Measurements from ENCODE around the gene GLIPR2.

Gene GLIPR2

DNA sequence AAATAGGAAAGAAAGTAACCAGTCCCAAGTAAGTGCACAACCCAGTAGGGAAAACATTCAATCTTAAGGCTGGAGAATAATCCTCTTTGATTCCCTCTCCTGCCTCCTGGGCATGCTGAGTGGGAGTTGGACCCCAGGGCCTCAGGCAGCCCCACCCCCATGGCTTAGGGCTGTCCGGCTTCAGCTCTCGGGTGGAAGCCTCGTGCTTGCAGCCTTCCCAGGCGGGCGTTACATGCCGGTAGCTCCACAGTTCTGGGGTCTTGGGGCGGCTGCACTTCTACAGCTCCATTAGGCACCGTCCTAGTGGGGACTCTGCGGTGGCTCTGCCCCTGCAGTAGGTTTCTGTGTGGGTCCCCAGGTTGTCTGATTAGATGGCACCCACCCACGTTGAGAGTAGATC, 10.1 kb downstream of the GLIPR2 start:
- H3K27ac ChIP-seq, result no peak overlapping the region
- TF ChIP-seq CTCF (IDR thresholded peaks at IDR 0.05) (no peak), ZFX (IDR thresholded peaks at IDR 0.05; ENCODE audit: borderline replicate concordance) (no peak)

DNA sequence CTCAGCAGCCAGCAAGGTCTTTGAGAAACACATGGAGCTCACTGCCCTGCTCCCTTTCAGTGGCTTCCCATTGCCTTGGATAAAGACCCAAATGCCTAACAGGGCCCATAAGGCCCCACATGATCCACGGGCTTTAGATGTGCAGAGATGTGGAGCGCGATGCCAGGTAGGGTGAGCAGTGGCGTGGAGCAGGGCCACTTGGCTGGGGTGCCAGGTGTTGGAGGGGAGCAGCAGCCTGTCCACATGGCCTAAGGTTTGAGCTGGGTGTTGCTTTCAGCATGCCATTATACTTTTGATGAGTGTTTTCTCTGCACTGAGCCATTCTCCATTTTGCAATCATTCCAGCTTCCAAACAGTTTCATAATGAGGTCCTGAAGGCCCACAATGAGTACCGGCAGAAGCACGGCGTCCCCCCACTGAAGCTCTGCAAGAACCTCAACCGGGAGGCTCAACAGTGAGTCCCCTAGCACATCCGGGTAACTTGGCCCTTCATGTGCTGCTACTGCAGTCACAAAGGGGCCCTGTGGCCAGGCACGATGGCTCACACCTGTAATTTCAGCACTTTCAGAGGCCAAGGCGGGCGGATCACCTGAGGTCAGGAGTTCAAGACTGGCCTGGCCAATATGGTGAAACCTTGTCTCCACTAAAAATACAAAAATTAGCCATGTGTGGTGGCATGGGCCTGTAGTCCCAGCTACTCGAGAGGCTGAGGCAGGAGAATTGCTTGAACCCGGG, 11.1 kb downstream of the GLIPR2 start:
- no peak overlapping the region for H3K27ac ChIP-seq

DNA sequence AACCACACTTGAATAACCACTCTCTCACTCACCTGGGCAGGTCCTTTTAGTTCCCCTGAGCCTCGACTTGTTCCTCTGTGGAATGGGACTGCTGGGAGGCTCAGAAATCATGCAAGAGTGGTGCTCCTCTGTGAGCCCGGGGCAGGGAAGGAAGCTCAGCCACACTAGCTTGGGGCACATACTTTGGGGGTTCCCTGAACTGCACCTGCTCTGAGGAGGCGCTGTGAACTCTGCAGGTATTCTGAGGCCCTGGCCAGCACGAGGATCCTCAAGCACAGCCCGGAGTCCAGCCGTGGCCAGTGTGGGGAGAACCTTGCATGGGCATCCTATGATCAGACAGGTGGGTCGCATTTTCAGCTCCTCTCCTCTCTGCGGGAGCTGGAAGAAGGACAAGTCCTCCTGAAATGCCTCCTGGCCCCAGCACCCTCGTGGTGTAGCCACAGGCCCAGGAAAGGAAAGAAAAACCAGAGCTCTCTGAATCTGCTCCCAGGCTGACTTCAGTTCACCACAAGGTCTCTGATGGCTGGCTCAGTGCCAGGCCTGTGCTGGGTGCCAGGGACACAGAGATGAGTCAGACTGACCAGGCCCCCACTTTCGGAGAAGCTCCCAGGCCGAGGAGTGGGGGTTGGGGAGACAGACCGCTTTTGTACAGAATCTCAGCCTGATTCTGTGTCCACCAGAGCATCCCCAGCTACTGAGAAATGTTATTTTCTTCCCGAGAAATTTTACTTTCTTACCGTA, 11.9 kb downstream of the GLIPR2 start:
- H3K27ac ChIP-seq, result no peak overlapping the region
- TF ChIP-seq ZFX (IDR thresholded peaks at IDR 0.05; ENCODE audit: borderline replicate concordance) (no peak), CTCF (IDR thresholded peaks at IDR 0.05) (no peak)

More for the DNA sequence above, 11.1 kb downstream of the GLIPR2 start:
- no peak for TF ChIP-seq CTCF (IDR thresholded peaks at IDR 0.05)
- TF ChIP-seq ZFX (IDR thresholded peaks at IDR 0.05; ENCODE audit: borderline replicate concordance), result no peak

GRCh38 chr9:36149197-36149596, 12.7 kb downstream of the GLIPR2 start:
- TF ChIP-seq ZFX (IDR thresholded peaks at IDR 0.05; ENCODE audit: borderline replicate concordance) (no peak), CTCF (IDR thresholded peaks at IDR 0.05) (no peak)
- H3K27ac ChIP-seq, result no peak overlapping the region

DNA sequence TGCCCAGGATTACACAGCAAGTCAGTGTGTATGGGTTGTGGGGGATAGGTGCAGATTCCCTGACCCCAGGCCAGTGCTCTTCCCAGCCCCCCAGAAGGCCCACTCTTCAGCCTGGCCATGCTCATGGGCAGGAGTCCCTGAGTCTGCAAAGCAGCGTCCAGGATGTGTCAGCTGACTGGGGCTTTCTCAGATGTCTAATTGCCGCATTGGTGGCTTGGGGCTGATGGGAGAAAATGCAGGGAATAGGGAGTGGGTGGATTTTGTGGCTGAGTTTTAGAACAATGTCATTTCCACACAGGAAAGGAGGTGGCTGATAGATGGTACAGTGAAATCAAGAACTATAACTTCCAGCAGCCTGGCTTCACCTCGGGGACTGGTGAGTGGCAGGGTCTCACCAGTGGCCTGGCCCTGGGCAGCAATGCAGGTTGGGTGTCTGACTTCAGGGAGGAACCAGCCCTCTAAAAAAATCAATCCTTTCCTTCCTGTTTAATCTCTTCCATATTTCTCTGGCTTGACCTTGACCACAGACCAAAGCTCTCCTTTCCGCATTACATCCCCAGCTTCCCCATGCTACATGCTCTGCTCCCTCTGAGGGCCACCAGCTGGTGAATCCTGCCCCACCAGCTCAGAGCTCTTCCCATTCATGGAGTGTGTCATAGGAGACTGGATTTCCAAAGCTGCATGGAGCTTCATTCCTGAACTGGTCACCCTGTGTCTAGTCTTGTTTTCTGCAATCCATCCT, 14.2 kb downstream of the GLIPR2 start:
- H3K27ac ChIP-seq, result no peak overlapping the region
- TF ChIP-seq ZFX (IDR thresholded peaks at IDR 0.05; ENCODE audit: borderline replicate concordance), result no peak
- TF ChIP-seq CTCF (IDR thresholded peaks at IDR 0.05), result no peak

DNA sequence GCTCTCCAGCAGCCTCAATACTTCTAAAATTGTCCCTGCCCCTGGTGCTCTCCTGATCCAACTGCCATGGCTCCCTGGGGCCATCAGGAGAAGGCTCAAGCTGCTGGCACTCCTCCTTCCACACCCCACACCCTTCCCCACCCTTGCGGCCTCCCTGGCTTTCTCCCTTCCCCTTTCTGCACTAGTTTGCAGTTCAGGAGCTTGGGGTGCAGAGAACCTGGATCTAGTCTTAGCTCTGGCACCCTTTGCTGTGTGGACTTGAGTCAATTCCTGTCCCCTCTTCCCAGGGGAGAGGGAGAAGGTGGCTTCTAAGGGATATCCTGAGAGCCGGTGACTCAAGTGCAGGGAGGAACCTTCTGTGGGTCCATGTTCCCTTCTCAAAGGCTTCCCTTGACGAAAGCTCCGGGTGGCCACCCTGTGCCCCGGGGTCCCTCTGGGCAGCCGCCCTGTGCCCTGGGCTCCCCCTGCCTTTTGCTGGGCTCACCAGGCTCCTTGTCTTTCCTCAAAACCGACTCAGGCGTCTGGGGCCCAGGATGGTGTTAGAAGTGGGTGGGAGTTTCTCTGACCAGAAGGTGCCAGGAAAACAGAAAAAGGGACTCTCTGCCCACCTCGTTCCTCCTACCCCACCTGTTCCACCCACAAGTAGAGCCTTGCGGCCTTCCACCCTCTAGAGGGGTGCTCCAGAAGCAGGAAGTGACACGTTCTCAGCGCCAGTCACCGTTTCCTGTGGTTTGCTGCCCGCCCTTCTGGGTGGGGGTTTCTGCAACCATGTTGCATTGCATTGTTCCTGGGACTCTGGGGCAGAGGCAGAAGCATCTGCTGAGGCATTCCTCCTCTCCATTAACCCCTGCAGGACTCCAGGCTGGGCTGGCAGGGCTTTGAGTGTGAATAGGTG, 15.0 kb downstream of the GLIPR2 start:
- H3K27ac ChIP-seq, result no peak overlapping the region
- TF ChIP-seq ZFX (IDR thresholded peaks at IDR 0.05; ENCODE audit: borderline replicate concordance), result no peak
- TF ChIP-seq CTCF (IDR thresholded peaks at IDR 0.05), result no peak

Measured in 22Rv1 (cell line).